B cell (primary cell): ENCODE data around the gene OR6C76.

Source experiments
- EZH2 ChIP-seq: IDR thresholded peaks from 2 replicates; pipeline ENCODE4 v1.6.1; 2012; ENCODE audit warnings: borderline replicate concordance, low read depth, mild to moderate bottlenecking, moderate library complexity, low read length; ENCODE audit not compliant: insufficient read depth, poor library complexity, severe bottlenecking
- TF ChIP-seq, protein P1 (sequence below): fragments of 200-600 bp; IDR thresholded peaks from one replicate; pipeline ENCODE4 v1.8.0; 2022; ENCODE audit warnings: antibody characterized with exemption, mild to moderate bottlenecking

GRCh38 chr12:55425954-55426353, at the start of gene OR6C76:
- TF ChIP-seq, protein P1, sequence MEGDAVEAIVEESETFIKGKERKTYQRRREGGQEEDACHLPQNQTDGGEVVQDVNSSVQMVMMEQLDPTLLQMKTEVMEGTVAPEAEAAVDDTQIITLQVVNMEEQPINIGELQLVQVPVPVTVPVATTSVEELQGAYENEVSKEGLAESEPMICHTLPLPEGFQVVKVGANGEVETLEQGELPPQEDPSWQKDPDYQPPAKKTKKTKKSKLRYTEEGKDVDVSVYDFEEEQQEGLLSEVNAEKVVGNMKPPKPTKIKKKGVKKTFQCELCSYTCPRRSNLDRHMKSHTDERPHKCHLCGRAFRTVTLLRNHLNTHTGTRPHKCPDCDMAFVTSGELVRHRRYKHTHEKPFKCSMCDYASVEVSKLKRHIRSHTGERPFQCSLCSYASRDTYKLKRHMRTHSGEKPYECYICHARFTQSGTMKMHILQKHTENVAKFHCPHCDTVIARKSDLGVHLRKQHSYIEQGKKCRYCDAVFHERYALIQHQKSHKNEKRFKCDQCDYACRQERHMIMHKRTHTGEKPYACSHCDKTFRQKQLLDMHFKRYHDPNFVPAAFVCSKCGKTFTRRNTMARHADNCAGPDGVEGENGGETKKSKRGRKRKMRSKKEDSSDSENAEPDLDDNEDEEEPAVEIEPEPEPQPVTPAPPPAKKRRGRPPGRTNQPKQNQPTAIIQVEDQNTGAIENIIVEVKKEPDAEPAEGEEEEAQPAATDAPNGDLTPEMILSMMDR, result no peak
- no peak for TF ChIP-seq EZH2
